Upper lobe of left lung (tissue), 4 donors: ENCODE data around the gene CTNNBL1.

Experiments
- CTCF ChIP-seq, 6 experiments: fragments of 450-650 bp in 4 of 6; fragments of 200-600 bp in 2 of 6; sonication (generic) in 2 of 6; IDR thresholded peaks; one replicate each; pipeline ENCODE4 v1.5.1; 2016 to 2019; ENCODE audit warnings: antibody characterized with exemption in 6 of 6
- EP300 ChIP-seq, 4 donors: sonication (generic); formaldehyde crosslinking; IDR thresholded peaks; one replicate each; pipeline ENCODE4 v1.5.1; 2017; ENCODE audit warnings: antibody characterized with exemption in 4 of 4, control low read depth in 2 of 4
- POLR2AphosphoS5 ChIP-seq, 2 donors: sonication (generic); formaldehyde crosslinking; IDR thresholded peaks; one replicate each; pipeline ENCODE4 v1.5.1; 2017; ENCODE audit warnings: antibody characterized with exemption in 2 of 2

DNA sequence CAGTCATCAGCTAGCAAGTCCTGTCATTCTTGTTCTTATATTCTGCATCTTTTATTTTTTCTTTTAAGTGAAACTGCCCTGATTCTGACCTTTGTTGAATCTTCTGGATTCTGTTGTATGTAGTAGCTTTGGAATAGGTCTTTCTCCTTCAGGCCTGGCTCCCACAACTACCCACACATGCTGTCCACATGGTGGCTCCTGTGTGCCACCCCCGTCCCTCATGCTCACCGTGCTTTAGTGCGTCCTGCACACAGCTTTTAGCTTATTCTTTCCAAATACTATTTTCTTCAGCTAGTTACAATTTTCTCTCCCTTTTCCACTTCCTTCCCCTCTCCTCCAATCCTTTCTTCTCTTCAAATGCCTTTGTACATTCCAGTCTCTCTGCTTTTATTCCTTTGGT lies 61.8 kb downstream of the CTNNBL1 start:
- TF ChIP-seq CTCF (IDR thresholded peaks at IDR 0.05), result no peak
- no peak for TF ChIP-seq EP300 (IDR thresholded peaks at IDR 0.05)
- no peak for TF ChIP-seq POLR2AphosphoS5 (IDR thresholded peaks at IDR 0.05)
